ENCODE results near the gene YIF1B.

The YIF1B gene

DNA sequence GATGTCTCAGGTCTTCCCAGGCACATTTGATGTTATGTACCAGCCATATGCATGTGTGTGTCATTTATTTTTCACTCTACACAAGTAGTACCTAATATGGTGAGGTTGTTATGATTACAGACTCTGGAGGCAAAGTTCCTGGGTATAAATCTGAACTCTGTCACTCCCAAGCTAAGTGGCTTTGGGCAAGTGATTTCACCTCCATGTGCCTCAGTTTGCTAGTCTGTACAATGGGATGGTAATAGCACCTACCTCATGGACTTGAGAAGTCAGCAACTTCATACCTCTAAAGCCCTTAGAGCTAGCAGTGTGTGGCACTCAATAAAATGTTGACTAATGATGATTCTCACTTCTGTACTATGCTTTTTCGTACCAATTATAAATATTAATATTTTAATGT, 16.0 kb upstream of the YIF1B start:
- no peak for DNase-seq

GRCh38 chr19:38329651-38330050, 13.9 kb upstream of the YIF1B start:
- DNase-seq = no peak

- no peak for DNase-seq
These were observed 10.8 kb upstream of the YIF1B start for GRCh38 chr19:38326591-38326990.

DNA sequence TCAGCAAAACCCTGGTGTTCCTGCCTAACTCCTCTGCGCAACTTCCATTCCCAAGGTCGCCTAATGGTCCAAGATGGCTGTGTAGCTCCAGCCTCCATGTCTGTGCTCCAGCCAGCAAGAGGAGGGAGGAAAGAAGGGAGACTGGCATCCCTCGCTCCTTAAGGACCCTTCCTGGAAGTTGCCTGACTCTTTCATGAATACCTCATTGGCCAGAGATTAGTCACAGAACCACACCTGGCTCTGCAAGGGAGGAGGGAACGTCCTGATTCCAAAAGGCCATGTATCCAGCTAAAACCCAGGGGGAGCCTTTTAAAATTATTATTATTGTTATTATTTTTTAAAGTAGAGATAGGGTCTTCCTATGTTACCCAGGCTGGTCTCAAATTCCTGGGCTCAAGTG, 8.7 kb upstream of the YIF1B start:
- no peak for DNase-seq

DNA sequence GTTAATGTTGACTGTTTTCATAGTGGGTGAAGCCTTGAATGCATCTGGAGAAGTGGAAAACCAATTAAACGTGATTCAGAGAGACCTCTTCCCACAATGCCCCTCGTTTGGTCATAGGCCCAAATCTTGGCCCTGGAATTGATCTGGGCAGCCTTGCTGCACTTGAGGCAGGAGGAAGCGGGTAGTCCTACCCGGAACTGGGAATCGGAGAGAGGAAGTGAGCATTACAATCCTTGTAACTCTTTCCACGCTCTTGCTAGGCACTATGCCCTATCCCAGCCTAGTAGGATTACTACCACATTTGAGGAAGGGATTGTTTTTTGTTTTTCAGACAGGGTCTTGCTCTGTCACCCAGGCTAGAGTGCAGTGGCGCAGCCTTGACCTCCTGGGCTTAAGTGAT, 7.5 kb upstream of the YIF1B start:
- DNase-seq = no peak

DNA sequence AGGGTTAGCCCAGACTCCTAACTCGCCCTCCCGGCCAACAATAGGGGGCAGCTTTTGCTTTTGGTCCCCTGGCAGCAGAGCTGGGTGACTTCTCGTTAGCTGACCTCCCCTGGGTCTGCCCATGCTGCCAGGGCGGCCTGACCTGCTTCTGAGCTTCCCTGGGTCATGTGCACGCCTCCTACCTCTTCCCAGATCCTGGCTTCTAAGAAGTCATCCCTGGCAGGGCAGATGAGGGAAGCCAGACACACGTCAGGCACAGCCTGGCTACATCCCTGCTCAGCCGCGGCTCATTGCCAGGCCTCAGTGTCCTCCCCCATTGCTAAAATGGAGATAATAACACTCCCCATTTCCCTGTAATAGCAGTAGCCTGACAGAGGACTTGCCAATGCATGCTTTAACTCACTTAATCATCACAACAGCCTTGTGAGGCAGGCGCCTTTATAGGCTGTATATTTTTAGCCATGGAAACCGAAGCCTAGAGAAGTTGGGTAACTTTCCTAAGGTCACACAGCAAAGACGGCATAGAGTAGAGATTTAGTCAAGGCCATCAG, 6.0 kb upstream of the YIF1B start:
- DNase-seq = no peak

GRCh38 chr19:38320969-38321339, 5.2 kb upstream of the YIF1B start:
- DNase-seq = no peak

DNA sequence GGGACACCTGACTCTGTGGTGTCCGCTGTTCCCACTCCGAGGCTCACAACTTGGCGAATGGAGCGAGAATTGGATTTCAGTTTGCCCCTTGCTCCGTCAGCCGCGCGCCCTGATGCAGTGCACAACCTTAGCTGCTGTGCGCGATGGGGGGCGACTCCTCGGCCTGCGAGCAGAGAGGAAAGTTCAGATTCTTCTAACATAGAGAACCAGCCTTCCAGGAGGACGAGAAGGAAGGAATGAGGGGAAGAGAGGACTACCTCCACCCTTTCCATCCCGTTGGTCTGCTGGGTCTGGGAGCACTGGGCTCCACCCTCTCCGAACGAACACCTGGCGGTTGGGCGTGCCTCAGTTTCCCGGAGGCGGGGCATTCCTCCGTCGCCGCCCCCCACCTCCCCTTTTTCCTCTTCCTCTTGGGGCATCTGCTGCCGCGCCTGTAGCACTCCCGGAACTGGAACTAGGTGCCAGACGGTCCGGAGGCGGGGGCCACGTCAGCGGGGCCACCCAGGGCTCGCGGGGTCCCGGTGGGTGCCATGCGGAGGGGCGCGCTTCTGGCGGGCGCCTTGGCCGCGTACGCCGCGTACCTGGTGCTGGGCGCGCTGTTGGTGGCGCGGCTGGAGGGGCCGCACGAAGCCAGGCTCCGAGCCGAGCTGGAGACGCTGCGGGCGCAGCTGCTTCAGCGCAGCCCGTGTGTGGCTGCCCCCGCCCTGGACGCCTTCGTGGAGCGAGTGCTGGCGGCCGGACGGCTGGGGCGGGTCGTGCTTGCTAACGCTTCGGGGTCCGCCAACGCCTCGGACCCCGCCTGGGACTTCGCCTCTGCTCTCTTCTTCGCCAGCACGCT, 3.9 kb upstream of the YIF1B start, which contains the start of gene KCNK6:
KCNK6 (plus strand) TSS at position 425 of the 838 bp plus-strand sequence; CDS start at position 531, 106 bp downstream.
- DNase-seq = no peak

DNA sequence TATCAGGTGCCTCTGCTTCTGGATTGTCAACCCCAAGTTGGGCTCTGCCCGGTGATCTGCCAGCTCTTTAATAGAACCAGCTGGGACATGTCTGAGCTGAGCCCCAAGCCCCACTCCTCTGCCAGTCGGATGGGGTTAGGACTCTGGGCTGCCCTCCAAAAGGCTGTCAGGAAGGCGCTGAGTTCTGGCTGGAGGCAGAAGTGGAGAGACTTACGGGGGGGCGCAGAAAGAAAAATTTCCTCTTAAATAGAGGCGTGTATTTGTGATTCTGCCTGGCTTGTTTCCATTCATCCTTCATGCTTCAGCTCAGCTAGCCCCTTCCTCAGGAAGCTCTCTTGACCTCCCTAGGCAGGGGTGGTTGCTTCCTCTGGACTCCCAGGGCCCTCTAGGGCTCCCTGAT, 2.9 kb upstream of the YIF1B start:
- DNase-seq = no peak

- DNase-seq = no peak
These were observed 1.4 kb upstream of the YIF1B start for GRCh38 chr19:38317104-38317612.

GRCh38 chr19:38316477-38317067, 825 bp upstream of the YIF1B start:
- no peak for DNase-seq

GRCh38 chr19:38310986-38311385, 4.8 kb downstream of the YIF1B start:
- DNase-seq = no peak

DNA sequence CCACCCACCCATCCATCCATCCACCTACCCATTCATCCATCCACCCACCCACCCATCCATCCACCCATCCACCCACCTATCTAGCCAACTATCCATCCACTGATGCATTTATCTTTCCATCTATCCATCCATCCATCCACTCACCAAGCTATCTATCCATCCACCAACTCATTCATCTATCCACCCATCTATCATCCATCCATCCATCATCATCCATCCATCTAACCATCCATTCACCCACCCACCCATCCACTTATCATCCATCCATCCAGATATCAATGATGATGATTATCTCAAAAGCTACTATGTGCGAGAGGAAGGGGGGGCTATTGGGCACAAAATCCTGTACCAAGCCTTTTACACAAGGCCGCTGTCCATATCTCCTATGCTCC, 5.5 kb downstream of the YIF1B start:
- no peak for DNase-seq

DNA sequence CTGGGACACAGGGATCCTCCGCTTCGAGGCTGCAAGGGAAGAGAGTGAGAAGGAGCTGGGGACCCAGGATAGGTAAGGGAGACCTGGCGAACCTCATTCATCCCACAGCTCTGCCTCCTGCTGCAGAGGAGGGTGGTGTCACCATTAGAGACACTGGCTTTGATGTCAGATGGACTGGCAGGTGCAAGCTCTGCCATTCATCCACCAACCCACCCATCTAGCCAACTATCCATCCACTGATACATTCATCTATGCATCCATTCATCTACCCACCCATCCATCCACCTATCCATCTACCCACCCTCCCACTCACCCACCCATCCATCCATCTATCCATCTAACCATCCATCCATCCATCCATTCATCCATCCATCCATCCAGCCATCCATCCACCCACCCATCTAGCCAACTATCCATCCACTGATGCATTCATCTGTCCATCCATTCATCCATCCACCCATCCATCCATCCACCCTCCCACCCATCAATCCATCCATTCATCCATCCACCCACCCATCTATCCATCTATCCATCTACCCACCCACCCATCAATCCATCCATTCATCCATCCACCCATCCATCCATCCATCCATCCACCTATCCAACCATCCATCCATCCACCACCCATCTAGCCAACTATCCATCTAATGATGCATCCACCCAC, 6.0 kb downstream of the YIF1B start:
- DNase-seq = no peak

- no peak for DNase-seq
These were observed 6.7 kb downstream of the YIF1B start for GRCh38 chr19:38308926-38309614.

DNA sequence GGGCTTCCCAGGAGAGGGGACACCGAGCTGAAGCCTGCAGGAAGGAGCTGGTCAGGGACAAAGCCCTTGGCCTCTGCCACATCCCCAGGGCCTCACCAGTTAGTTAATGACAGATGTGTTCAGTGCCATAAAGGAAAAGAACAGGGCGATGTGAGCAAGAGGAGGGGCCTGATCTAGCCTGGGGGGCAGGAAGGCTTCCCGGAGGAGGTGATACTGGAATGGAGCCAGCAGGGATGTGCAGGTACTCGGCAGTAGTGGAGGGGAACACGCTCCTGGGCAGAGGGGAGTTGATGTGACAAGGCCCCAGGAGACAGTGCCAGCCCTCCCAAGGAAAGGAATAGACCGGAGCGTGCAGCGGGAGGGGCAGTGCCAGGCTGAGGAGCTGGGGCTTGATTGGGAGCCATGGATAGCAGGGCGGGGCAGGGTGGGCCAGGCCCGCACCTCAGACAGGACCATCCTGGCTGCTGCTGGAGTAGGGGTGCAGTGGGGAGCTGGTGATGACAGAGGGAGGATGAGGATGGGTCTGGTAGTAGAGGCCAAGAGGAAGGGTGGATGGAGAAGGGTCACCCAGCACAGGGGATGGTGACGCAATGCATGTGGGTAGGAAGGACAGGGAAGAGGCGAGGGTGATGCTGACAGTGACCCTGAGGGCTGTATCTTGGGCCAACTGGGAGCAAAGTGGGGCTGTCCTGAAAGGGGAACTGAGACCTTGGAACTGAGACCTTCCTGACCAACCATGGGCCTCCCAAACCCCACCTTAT, 7.6 kb downstream of the YIF1B start:
- no peak for DNase-seq

- DNase-seq = no peak
These were observed 8.2 kb downstream of the YIF1B start for GRCh38 chr19:38307597-38307996.

DNA sequence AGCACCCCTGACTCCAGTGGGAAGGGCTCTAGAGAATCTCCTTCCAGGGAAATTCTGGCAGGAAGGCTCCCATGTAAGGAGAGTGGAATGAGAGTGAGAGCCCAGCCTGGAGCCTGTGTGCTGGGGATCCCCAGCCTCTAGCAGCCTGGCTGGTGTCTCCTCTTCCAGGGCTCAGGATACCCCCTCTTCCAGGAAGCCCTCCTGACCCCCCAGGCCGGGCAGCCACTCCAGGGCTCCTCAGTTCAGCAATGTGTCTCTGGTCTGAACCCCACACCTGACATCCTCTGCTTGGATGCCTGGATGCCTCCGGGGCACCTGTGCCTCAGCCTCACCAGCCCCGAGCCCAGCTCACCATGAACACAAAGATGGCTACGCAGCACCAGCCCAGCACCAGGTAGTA, 8.7 kb downstream of the YIF1B start:
- no peak for DNase-seq

- no peak for DNase-seq
These were observed 9.5 kb downstream of the YIF1B start for GRCh38 chr19:38306236-38306635.

GRCh38 chr19:38304866-38305429, 10.8 kb downstream of the YIF1B start:
- no peak for DNase-seq

DNA sequence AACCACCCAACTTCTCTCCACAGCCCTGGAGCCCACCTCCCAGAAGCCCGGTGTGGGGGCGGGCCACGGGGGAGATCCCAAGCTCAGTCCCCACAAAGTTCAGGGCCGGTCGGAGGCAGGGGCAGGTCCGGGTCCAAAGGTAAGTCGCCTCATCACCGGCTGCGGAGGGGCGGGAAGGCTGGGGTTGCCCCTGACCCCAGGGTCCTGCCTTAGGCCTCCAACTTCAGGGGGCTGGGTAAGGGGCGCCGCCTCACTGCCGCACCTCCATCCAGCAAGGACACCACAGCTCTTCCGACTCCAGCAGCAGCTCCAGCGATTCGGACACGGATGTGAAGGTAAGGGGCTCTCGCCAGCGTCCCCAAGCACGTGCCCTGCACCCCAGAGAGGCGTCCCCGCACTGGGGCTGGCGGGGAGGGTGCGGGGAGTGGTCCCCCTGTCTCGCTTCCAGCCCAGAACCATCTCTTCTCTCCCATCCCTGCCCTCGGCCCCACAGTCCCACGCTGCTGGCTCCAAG, 11.3 kb downstream of the YIF1B start:
- DNase-seq = no peak

Data from NCI-H1417 treated with DMSO at 0.1 percent for 48 hours (cell line).